Karpas-422 (cell line): ENCODE measurements around the gene MAMSTR. TPM values are rescaled to one million over a fixed set of nuclear protein-coding genes. Genes with fewer than 3 reads are reported as not detected.

ENCODE experiments used
- DNase-seq: peaks from one replicate; pipeline ENCODE4 v3.0.0-alpha.2; 2015
- H2AFZ ChIP-seq: fragments of 200-600 bp; sonication (generic); 2 replicates; pipeline ENCODE4 v1.6.1; 2014; ENCODE audit warnings: antibody characterized with exemption, low read length, mixed read lengths
- H3K27ac ChIP-seq: fragments of 200-600 bp; sonication (generic); 2 replicates; pipeline ENCODE4 v1.5.1; 2014; ENCODE audit warnings: mild to moderate bottlenecking, low read length, moderate library complexity
- H3K27me3 ChIP-seq: fragments of 200-600 bp; sonication (generic); 2 replicates; pipeline ENCODE4 v1.6.1; 2014; ENCODE audit warnings: low read length, mixed read lengths
- H3K36me3 ChIP-seq: fragments of 200-600 bp; sonication (generic); 2 replicates; pipeline ENCODE4 v1.6.1; 2014; ENCODE audit warnings: low read length, mixed read lengths; ENCODE audit not compliant: insufficient read depth
- H3K4me1 ChIP-seq: fragments of 200-600 bp; sonication (generic); 2 replicates; pipeline ENCODE4 v1.6.1; 2014; ENCODE audit warnings: mild to moderate bottlenecking, low read length, mixed read lengths
- H3K4me2 ChIP-seq: fragments of 200-600 bp; sonication (generic); 2 replicates; pipeline ENCODE4 v1.6.1; 2014; ENCODE audit warnings: low read length, low read depth, mild to moderate bottlenecking; ENCODE audit not compliant: poor library complexity, severe bottlenecking
- H3K4me3 ChIP-seq: fragments of 200-600 bp; sonication (generic); 2 replicates; pipeline ENCODE4 v1.5.1; 2014; ENCODE audit warnings: mild to moderate bottlenecking, antibody characterized with exemption, low read length, mixed read lengths
- H3K79me2 ChIP-seq: fragments of 200-600 bp; sonication (generic); 2 replicates; pipeline ENCODE4 v1.6.1; 2014; ENCODE audit warnings: mild to moderate bottlenecking, low read length, mixed read lengths
- H3K9ac ChIP-seq: fragments of 200-600 bp; sonication (generic); 2 replicates; pipeline ENCODE4 v1.6.0; 2014; ENCODE audit warnings: low read length
- H3K9me2 ChIP-seq: fragments of 200-600 bp; sonication (generic), shearing (Covaris generic); replicated peaks from 2 replicates; pipeline ENCODE4 v1.6.0; 2014; ENCODE audit warnings: mild to moderate bottlenecking, low read length, moderate library complexity; ENCODE audit not compliant: insufficient read depth
- H3K9me3 ChIP-seq: fragments of 300-700, 200-600 bp; sonication (generic); 2 replicates; pipeline ENCODE4 v1.6.1; 2014; ENCODE audit warnings: low read length, mixed read lengths
- H4K20me1 ChIP-seq: fragments of 200-600 bp; sonication (generic); 2 replicates; pipeline ENCODE4 v1.6.1; 2014; ENCODE audit warnings: mild to moderate bottlenecking, antibody characterized with exemption, low read length, low read depth; ENCODE audit not compliant: insufficient read depth
- total RNA-seq: library from RNA; depleted of rRNA; stranded (reverse); fragments of >200 nt; shearing (Covaris generic); gene quantifications from 2 replicates; pipeline ENCODE4 v1.2.3, GENCODE V29; 2014; ENCODE audit warnings: low replicate concordance

MAMSTR gene
- total RNA-seq, 1 experiment from 2014 or later = 0.78 TPM

DNA sequence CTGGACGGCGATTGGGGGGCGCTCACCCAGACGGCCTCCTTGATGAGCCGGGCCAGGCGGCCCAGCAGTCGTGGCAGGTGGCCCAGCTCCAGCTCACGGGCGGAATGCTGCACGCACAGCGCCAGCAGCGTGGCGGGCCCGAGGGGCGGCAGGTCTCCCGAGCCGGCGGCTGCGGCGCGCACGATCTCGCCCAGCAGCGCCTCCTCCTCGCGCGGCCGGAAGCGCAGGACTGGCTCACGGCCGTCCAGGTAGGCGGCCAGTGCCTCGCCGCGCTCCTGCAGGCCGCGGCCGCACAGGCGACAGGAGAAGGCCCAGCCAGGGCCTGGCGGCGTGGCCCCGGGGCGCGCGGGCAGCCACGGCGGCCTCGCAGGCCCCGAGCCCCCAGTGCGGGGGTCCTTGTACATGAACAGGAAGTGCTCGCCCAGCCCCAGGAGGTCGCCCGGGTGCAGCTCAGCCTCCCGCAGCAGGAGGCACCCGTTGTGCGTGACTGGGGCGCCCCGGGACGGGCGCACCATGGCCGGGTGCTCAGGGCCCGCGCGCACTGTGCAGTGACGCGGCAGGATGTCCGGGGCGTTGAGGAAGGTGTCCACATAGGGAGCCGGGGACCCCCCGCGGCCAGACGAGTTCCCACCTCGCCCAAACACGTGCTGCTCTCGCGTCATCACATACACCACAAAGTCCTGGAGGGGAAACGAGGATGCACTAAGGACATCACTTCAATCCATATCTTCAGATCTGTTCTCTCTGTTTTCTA, 9.6 kb upstream of the MAMSTR start:
- Histone ChIP-seq H3K79me2 (no peaks in the 10 kb centered on the region), H3K4me2 (no peak overlapping the region), H3K27ac (no peak overlapping the region), H3K4me3 (no peak overlapping the region), H4K20me1 (no peaks in the 10 kb centered on the region), H3K4me1 (no peaks in the 10 kb centered on the region; the same call in 1 of the 2 replicates), H3K9ac (no peak overlapping the region), H3K9me2 (no peaks in the 10 kb centered on the region), H3K27me3 (no peaks in the 10 kb centered on the region), H3K9me3 (peaks cover 10% of the 10 kb centered on the region), H2AFZ (no peak overlapping the region), H3K36me3 (no peaks in the 10 kb centered on the region)
- DNase-seq = no peak

DNA sequence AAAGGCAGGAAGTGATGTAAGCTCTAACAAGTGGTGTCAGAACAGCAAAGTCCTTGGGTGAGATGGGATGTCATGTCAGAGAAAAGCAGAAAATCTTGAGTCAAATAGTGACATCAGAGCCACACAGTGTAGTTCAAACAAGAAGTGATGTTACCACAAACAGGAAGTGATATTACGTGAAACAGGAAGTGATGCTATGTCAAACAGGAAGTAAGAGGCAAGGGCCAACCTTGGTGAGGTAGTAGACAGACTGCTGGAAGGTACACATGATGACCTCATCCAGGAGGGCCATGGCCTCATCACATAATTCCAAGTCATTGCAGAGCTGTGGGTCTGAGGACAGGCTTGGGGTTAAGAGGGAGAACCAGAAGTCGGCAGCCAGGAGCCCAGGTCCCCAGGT, 7.0 kb upstream of the MAMSTR start:
- peak; percentile 88 for DNase-seq
- Histone ChIP-seq H4K20me1 (no peaks in the 10 kb centered on the region), H3K9me3 (peaks cover 10% of the 10 kb centered on the region), H3K9me2 (no peaks in the 10 kb centered on the region), H3K27me3 (no peaks in the 10 kb centered on the region), H3K9ac (no peak overlapping the region), H3K4me3 (peak overlapping the region; percentile 23; the same call in 1 of the 2 replicates), H3K36me3 (no peaks in the 10 kb centered on the region), H2AFZ (peak overlapping the region; percentile 57), H3K4me1 (no peaks in the 10 kb centered on the region; the same call in 1 of the 2 replicates), H3K79me2 (no peaks in the 10 kb centered on the region), H3K4me2 (no peak overlapping the region), H3K27ac (no peak overlapping the region)

DNA sequence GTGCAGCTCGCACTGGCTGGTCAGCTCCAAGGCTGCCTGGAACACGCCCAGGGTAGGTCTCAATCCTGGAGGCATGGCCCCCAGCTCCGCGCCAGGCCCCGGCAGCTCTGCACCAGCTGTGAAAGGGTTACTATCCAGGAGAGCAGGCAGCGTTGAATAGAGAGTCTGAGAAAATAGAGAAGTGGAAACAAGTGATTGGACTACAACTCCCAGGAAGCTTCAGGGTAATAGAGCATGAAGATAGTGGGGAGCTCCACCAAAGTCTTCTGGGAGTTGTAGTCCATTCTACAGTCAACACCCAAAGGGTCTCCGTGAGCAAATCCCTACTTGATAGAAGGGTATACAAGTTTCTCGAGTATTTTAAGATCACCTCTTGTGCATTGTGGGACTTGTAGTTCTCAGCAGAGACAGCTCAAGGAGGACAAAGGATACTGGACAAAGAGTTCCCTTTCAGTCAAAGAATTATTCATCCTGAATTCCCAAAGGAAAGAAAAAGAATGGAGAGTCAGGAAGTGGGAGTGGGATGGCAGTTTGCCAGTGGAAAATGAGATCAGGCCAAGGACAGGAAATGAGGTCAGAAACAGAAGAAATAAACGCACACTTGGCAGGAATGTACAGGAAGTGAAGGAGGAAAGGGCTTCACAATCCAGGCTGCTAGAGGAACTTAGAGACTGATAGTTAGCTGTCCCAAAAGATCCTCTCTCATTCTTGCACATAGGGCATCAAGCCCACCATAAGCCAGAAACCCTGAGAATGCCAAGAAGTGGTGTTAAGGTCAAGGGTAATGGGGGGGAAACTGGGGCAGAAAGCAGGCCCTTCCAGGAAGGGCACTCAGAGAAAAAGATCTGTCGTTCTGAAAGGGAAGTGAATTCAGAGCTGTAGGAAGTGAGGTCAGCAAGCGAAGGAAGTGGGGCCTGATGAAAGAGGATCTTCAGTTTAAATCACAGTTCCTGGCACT, 5.5 kb upstream of the MAMSTR start:
- H3K36me3 ChIP-seq = no peaks in the 10 kb centered on the region
- no peak overlapping the region for H3K4me2 ChIP-seq
- DNase-seq = peak; percentile 84
- peak overlapping the region; percentile 66 for H2AFZ ChIP-seq
- H4K20me1 ChIP-seq = no peaks in the 10 kb centered on the region
- peaks cover 8% of the 10 kb centered on the region for H3K4me1 ChIP-seq
- 0 out of 2 replicates have a peak overlapping the region, but pooled peaks have one; percentile 8 for H3K4me3 ChIP-seq
- no peaks in the 10 kb centered on the region for H3K27me3 ChIP-seq
- H3K9me3 ChIP-seq = peaks cover 10% of the 10 kb centered on the region
- no peaks in the 10 kb centered on the region for H3K9me2 ChIP-seq
- H3K79me2 ChIP-seq = no peaks in the 10 kb centered on the region
- H3K27ac ChIP-seq = no peak overlapping the region
- H3K9ac ChIP-seq = no peak overlapping the region

DNA sequence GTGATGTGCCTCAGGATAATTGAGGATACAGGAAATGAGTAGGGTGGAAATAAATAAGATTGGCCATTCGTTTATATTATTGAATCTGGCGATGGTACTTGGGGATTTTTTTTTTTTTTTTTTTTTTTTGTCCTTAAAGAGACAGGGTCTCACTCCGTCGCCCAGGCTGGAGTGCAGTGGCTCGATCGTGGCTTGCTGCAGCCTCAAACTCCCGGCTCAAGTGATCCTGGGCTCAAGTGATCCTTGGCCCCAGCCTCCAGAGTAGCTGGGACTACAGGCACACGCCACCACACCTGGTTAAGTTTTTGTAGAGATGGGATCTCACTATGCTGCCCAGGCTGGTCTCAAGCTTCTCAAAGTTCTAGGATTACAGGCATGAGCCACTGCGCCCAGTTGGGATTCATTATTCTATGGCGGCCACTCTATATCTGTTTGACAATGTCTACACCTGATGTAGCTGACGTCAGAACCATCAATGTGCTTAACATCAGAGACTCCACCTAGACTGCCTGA, 2.7 kb upstream of the MAMSTR start:
- Histone ChIP-seq H3K9me2 (no peaks in the 10 kb centered on the region), H3K36me3 (no peaks in the 10 kb centered on the region), H4K20me1 (no peaks in the 10 kb centered on the region), H3K9me3 (peaks cover 10% of the 10 kb centered on the region), H3K79me2 (no peaks in the 10 kb centered on the region), H3K27me3 (no peaks in the 10 kb centered on the region), H3K27ac (no peak overlapping the region), H3K4me2 (no peak overlapping the region), H2AFZ (no peak overlapping the region), H3K9ac (no peak overlapping the region), H3K4me3 (no peak overlapping the region), H3K4me1 (peaks cover 11% of the 10 kb centered on the region)
- DNase-seq = no peak

DNA sequence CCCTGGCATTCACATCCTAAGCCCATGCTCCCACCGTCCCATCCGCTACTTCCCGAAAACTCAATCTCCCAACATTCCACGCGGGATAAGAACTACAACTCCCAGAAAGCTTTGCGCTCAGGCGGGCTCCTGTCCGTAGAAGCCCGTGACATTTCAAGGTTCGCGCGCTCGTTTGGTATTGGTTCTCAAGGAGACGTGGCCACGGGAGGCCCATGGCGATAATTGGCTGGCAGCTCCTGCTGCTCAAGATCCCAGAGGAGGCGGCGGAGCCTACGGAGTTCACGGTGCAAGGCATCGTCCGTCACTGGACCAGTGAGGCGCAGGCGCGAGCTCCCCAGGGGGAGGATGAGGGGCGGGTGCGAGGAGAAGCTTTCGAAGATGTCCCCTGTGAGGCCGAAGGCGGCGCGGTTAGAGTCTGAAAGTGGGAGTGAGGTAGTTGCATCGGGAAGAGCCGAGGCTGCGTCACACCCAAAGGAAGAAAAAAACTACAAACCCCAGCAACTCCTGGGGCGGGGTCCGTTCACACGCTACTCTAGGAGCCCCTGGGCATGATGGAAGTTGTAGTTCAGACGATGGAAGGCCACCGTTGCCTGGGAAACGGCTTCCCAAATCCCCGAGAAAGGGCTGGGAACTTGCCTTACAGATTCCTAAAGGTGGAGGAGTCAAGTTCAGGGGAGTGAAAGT, 1.2 kb upstream of the MAMSTR start:
- peaks cover under 1% of the 10 kb centered on the region for H3K9me3 ChIP-seq
- H4K20me1 ChIP-seq = no peaks in the 10 kb centered on the region
- peak; percentile 99 for DNase-seq
- no peaks in the 10 kb centered on the region for H3K9me2 ChIP-seq
- peak overlapping the region; percentile 83; the same call in 1 of the 2 replicates for H2AFZ ChIP-seq
- peak overlapping the region; percentile 66 for H3K4me3 ChIP-seq
- H3K27ac ChIP-seq = peak overlapping the region; percentile 62
- H3K9ac ChIP-seq = peak overlapping the region; percentile 71
- H3K36me3 ChIP-seq = no peaks in the 10 kb centered on the region
- peaks cover 11% of the 10 kb centered on the region for H3K4me1 ChIP-seq
- peak overlapping the region; percentile 78 for H3K4me2 ChIP-seq
- no peaks in the 10 kb centered on the region for H3K27me3 ChIP-seq
- H3K79me2 ChIP-seq = no peaks in the 10 kb centered on the region

DNA sequence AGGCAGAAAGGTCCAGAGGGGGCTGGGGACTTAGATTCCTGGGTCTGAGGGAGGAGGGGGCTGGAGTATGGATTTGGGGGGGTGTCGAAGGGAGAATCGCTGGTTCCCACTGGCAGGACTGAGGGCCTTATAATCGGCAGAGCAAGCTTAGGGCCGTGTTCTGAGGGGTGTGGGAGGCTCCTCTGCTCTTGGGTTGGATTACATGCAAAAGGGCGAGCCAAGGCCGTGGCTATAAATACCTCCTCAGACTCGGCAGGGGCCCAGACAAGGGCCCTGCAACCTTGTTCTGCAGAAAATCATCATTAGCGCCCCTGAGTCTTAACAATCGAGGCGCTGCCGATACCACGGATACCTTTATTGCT, 707 bp upstream of the MAMSTR start:
- Histone ChIP-seq H3K27me3 (no peaks in the 10 kb centered on the region), H3K9ac (peak overlapping the region; percentile 71), H3K4me3 (peak overlapping the region; percentile 66), H3K4me1 (peaks cover 16% of the 10 kb centered on the region), H3K4me2 (peak overlapping the region; percentile 78), H3K27ac (peak overlapping the region; percentile 62; the same call in 1 of the 2 replicates), H4K20me1 (no peaks in the 10 kb centered on the region), H3K36me3 (no peaks in the 10 kb centered on the region), H3K9me2 (no peaks in the 10 kb centered on the region), H3K79me2 (no peaks in the 10 kb centered on the region), H3K9me3 (no peaks in the 10 kb centered on the region), H2AFZ (peak overlapping the region; percentile 22; the same call in 1 of the 2 replicates)
- DNase-seq = no peak

DNA sequence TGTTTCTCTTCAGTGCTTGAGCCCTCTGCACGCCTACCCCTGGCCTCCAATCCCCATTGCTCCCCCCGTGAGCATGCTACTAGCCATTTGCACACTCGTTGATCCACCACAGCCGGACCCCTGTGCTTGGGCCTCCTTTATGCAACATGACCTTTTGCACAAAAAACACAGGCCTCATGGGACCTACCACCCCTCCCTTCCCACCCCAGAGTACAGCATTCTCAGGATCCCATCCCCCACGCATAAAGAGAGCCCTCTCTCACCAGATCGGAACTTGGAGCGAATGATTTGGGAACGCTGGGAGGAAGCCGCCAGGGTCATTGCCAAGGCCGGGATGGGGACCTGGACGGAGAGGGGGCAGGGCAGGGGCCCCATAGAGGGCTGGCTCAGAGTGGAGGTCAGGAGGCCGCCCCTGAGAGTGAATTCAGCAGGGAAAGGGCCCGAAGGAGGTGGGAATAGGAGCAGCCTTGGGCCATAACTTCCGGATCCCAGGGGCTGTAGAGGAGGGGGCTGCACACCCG, 754 bp downstream of the MAMSTR start:
- H3K27ac ChIP-seq = no peak overlapping the region
- H3K9ac ChIP-seq = no peak overlapping the region
- no peaks in the 10 kb centered on the region for H3K9me3 ChIP-seq
- no peak overlapping the region for H3K4me2 ChIP-seq
- no peak overlapping the region for H2AFZ ChIP-seq
- no peaks in the 10 kb centered on the region for H3K27me3 ChIP-seq
- H3K36me3 ChIP-seq = no peaks in the 10 kb centered on the region
- H3K79me2 ChIP-seq = no peaks in the 10 kb centered on the region
- peaks cover 24% of the 10 kb centered on the region for H3K4me1 ChIP-seq
- H3K4me3 ChIP-seq = no peak overlapping the region
- H3K9me2 ChIP-seq = no peaks in the 10 kb centered on the region
- DNase-seq = no peak
- no peaks in the 10 kb centered on the region for H4K20me1 ChIP-seq
